D341Med (cell line): Measurements from ENCODE around the gene ARRB2.

Source experiments
- DNase-seq: peaks from one replicate; pipeline ENCODE4 v3.0.0; 2012; ENCODE audit warnings: low spot score

ARRB2 gene

DNA sequence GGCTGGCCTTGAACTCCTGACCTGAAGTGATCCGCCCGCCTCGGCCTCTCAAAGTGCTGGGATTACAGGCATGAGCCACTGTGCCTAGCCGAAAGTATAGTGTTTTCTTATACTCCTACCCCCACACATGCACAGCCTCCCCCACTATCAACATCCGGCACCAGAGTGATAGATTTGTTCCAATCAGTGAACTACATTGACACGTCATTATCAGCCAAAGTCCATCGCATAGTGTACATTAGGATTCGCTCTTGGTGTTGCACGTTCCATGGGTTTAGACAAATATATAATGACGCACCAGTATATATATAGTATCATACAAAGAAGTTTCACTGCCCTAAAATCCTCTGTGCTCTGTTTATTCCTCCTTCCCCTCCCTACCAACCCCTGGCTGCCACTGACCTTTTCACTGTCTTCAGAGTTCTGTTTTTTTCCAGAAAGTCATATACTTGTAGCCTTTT lies 49.4 kb downstream of the ARRB2 start:
- DNase-seq = no peak

DNA sequence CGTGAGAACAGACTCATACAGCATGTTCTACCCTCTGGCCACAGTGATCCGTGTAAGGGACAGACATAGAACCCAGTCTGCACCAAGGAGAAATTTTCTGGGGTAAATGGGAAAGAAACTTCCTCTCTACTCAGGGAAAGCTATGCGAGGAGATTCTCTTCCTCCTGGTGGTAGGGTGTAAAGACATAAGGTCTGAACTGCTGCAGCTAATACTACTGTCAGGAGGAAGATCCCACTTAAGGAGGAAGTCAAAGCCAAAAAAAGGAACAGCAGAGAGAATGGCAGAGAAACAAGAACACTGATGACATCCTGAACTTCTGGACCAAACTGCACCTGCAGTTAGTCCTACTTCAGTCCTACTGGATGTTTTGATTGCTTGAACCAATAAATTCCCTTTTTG lies 54.2 kb downstream of the ARRB2 start:
- DNase-seq = no peak

GRCh38 chr17:4766201-4766600 lies 55.8 kb downstream of the ARRB2 start:
- DNase-seq = no peak

DNA sequence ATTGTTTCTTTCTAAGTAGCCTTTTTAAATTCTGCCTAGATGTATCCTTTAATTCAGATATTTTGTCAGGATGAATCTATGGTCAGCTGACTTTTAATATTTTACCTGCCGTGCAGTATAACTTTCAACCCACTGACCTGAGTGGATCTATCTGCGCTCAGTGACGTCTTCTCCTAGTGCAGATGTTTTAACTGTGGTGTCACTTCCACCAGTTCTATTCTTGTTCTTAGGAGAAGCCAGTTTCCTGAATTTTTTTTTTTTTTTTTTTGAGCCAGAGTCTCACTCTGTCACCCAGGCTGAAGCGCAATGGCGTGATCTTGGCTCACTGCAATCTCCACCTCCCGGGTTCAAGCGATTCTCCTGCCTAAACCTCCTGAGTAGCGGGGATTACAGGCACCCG lies 56.3 kb downstream of the ARRB2 start:
- DNase-seq = no peak

DNA sequence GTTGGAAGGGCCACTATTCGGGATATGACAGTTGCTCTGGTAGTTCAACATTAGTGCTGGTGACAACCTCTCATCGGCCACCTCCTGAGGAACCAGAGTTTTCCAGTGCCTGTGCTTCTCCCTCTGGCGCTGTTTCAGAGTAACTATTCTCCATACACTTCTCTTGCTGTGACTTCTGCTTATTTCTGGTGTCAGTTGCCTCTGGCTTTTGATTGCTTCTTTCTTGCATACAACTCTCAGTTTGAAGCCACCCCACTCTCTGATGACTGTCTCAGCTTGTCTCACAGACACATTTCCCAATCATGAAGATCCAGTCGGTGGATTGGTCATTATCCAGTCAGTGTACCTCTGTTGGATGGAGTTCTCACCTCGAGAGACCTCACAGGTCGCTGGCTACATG lies 57.9 kb downstream of the ARRB2 start:
- DNase-seq = no peak

DNA sequence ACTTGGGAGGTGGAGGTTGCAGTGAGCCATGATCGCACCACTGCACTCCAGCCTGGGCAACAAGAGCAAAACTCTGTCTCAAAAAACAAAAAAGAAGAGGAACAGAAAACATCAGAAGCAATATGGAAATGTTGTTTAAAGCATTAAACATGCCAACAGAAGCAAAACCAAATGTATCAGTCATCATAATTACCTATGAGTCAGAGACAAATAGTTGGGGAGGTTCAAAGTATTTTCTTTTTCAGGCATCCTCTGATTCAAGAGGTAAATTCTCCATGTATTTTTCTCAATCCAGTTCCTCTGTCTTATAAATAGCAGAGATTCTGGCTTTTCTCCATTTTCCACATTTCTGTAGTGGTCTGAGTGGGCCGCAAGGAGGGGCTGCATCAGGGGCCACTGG lies 59.2 kb downstream of the ARRB2 start:
- no peak for DNase-seq
